Peyer's patch (tissue), 4 donors: Measurements from ENCODE around the gene OAS2. TPM values are rescaled to one million over a fixed set of nuclear protein-coding genes. Genes with fewer than 3 reads are reported as not detected.

Experiments used
- DNase-seq, 3 donors: peaks; one replicate each; pipeline ENCODE4 v3.0.0-alpha.2; 2017 to 2019
- H3K27ac ChIP-seq, 4 donors: fragments of 200-600 bp; sonication (generic); one replicate each; pipeline ENCODE4 v1.5.1; 2016 to 2019
- H3K27me3 ChIP-seq, 2 donors: fragments of 200-600 bp; sonication (generic); one replicate each; pipeline ENCODE4 v1.5.1; 2019
- H3K36me3 ChIP-seq, 3 donors: fragments of 200-600 bp; sonication (generic); one replicate each; pipeline ENCODE4 v1.5.1; 2016 to 2019
- H3K4me1 ChIP-seq, 4 donors: fragments of 200-600 bp; sonication (generic); one replicate each; pipeline ENCODE4 v1.5.1; 2016 to 2019
- H3K4me3 ChIP-seq, 4 donors: fragments of 200-600 bp; sonication (generic); 1 replicate in 3 of 4; 2 replicates in 1 of 4; pipeline ENCODE4 v1.5.1; 2016 to 2019; ENCODE audit warnings: mild to moderate bottlenecking in 1 of 4
- H3K9me3 ChIP-seq, 4 donors: fragments of 200-600 bp; sonication (generic); one replicate each; pipeline ENCODE4 v1.5.1; 2016 to 2019; ENCODE audit warnings: mild to moderate bottlenecking in 1 of 4
- CTCF ChIP-seq, 6 experiments: fragments of 450-650 bp in 4 of 6; fragments of 200-600 bp in 2 of 6; sonication (generic) in 1 of 6; IDR thresholded peaks; one replicate each; pipeline ENCODE4 v1.5.1; 2017 to 2019; ENCODE audit warnings: antibody characterized with exemption in 6 of 6, mild to moderate bottlenecking in 3 of 6, moderate library complexity in 1 of 6
- POLR2A ChIP-seq, 2 donors: fragments of 450-650 bp; IDR thresholded peaks; one replicate each; pipeline ENCODE4 v1.5.1; 2017; ENCODE audit warnings: antibody characterized with exemption in 2 of 2, mild to moderate bottlenecking in 2 of 2, moderate library complexity in 2 of 2
- total RNA-seq, 4 donors: library from RNA; depleted of rRNA; stranded (reverse); fragments of >200 nt; gene quantifications; one replicate each; pipeline ENCODE4 v1.1.0, GENCODE V29; 2016

Gene OAS2
- total RNA-seq, 4 donors from 2014 or later = 1.3 to 18.2 (median 3.5) TPM

DNA sequence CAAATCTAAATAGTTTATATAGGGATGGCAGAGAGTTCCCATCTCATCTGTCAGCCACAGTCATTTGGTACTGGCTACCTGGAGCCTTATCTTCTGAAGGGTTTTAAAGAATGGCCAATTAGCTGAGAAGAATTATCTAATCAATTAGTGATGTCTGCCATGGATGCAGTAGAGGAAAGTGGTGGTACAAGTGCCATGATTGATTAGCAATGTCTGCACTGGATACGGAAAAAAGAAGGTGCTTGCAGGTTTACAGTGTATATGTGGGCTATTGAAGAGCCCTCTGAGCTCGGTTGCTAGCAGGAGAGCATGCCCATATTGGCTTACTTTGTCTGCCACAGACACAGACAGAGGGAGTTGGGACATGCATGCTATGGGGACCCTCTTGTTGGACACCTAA lies 7.9 kb upstream of the OAS2 start:
- no peaks in the 10 kb centered on the region for H3K27me3 ChIP-seq
- DNase-seq = no peak
- H3K4me3 ChIP-seq = no peak overlapping the region
- H3K4me1 ChIP-seq = no peaks in the 10 kb centered on the region
- no peak overlapping the region for H3K27ac ChIP-seq
- peaks cover 0 to 24% (median 0%) of the 10 kb centered on the region in 3 donors for H3K36me3 ChIP-seq
- TF ChIP-seq CTCF (IDR thresholded peaks at IDR 0.05) = no peak
- no peak for TF ChIP-seq POLR2A (IDR thresholded peaks at IDR 0.05)
- H3K9me3 ChIP-seq = no peaks in the 10 kb centered on the region

GRCh38 chr12:112971248-112971647 lies 7.1 kb upstream of the OAS2 start:
- Histone ChIP-seq H3K27ac (no peak overlapping the region), H3K4me1 (no peaks in the 10 kb centered on the region), H3K9me3 (no peaks in the 10 kb centered on the region), H3K27me3 (no peaks in the 10 kb centered on the region), H3K4me3 (no peak overlapping the region), H3K36me3 (peaks cover 0 to 17% (median 0%) of the 10 kb centered on the region in 3 donors)
- TF ChIP-seq POLR2A (IDR thresholded peaks at IDR 0.05) (no peak), CTCF (IDR thresholded peaks at IDR 0.05) (no peak)
- no peak for DNase-seq

GRCh38 chr12:112973011-112973735 lies 5.1 kb upstream of the OAS2 start:
- DNase-seq = no peak
- H3K36me3 ChIP-seq = peaks cover 0 to 2% (median 0%) of the 10 kb centered on the region in 3 donors
- no peaks in the 10 kb centered on the region for H3K27me3 ChIP-seq
- H3K27ac ChIP-seq = no peak overlapping the region
- TF ChIP-seq CTCF (IDR thresholded peaks at IDR 0.05) = no peak
- no peak for TF ChIP-seq POLR2A (IDR thresholded peaks at IDR 0.05)
- no peaks in the 10 kb centered on the region for H3K9me3 ChIP-seq
- no peaks in the 10 kb centered on the region for H3K4me1 ChIP-seq
- H3K4me3 ChIP-seq = no peak overlapping the region

DNA sequence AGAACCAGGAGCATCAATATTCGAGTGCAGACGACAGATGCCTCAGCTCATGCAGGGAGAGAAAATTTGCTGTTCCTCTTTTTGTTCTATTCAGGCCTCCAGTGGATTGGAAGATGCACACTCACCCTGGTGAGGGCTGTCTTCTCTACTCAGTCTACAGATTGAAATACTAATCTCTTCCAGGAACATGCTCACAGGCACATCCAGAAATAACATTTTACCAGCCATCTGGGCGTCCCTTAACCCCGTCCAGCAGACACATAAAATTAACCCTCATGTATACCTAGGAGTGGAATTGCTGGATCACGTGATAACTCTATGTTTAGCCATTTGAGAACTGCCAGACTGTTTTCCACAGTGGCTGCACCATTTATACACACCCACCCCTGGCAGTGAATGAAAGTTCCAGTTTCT lies 4.5 kb upstream of the OAS2 start:
- no peaks in the 10 kb centered on the region for H3K4me1 ChIP-seq
- no peak for TF ChIP-seq POLR2A (IDR thresholded peaks at IDR 0.05)
- H3K9me3 ChIP-seq = no peaks in the 10 kb centered on the region
- no peak overlapping the region for H3K4me3 ChIP-seq
- no peaks in the 10 kb centered on the region for H3K27me3 ChIP-seq
- no peaks in the 10 kb centered on the region for H3K36me3 ChIP-seq
- no peak overlapping the region for H3K27ac ChIP-seq
- DNase-seq = no peak

DNA sequence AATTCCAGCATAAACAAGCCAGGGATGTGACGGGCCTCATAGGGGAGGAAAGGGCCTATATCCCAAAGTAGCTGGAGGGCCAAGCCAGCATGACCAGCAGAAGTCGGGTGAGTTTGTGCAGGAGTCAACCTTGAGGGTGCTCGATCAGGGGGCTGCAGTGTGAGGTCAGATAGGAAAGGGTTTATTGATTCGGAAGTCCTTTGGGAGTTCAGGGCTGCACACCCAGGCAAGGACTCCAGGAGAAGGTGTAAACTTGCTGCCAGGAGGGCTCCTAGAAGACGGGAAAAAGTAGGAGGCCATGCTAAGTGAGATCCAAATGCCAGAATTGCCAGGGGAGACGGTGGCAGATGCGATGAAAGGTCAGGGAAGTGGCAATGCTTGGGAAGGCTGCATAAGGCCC lies 3.4 kb upstream of the OAS2 start:
- no peak for DNase-seq
- no peak for TF ChIP-seq CTCF (IDR thresholded peaks at IDR 0.05)
- TF ChIP-seq POLR2A (IDR thresholded peaks at IDR 0.05) = no peak
- H3K27ac ChIP-seq = no peak overlapping the region

GRCh38 chr12:112977139-112977538 lies 1.2 kb upstream of the OAS2 start:
- H3K27ac ChIP-seq = peak overlapping the region in 2 of 4 donors; percentile 86 to 91
- H3K4me3 ChIP-seq = no peak overlapping the region
- no peaks in the 10 kb centered on the region for H3K27me3 ChIP-seq
- TF ChIP-seq CTCF (IDR thresholded peaks at IDR 0.05) = no peak
- TF ChIP-seq POLR2A (IDR thresholded peaks at IDR 0.05) = no peak
- H3K4me1 ChIP-seq = peaks cover 0 to 7% (median 0%) of the 10 kb centered on the region in 4 donors
- no peaks in the 10 kb centered on the region for H3K9me3 ChIP-seq
- DNase-seq = no peak
- H3K36me3 ChIP-seq = no peaks in the 10 kb centered on the region

More for the DNA sequence above, 3.4 kb upstream of the OAS2 start:
- H3K4me1 ChIP-seq = peaks cover 0 to 7% (median 0%) of the 10 kb centered on the region in 4 donors
- no peaks in the 10 kb centered on the region for H3K27me3 ChIP-seq
- no peaks in the 10 kb centered on the region for H3K36me3 ChIP-seq
- no peaks in the 10 kb centered on the region for H3K9me3 ChIP-seq
- no peak overlapping the region for H3K4me3 ChIP-seq
